HK-2 (cell line): Measurements from ENCODE around the gene PBX1.
A peak's percentile ranks its signal among the peaks of the same experiment; 100 is the strongest.

Experiments used
- DNase-seq: peaks from one replicate; pipeline ENCODE4 v3.0.0-alpha.2; 2018; ENCODE audit not compliant: unreplicated experiment

The PBX1 gene

DNA sequence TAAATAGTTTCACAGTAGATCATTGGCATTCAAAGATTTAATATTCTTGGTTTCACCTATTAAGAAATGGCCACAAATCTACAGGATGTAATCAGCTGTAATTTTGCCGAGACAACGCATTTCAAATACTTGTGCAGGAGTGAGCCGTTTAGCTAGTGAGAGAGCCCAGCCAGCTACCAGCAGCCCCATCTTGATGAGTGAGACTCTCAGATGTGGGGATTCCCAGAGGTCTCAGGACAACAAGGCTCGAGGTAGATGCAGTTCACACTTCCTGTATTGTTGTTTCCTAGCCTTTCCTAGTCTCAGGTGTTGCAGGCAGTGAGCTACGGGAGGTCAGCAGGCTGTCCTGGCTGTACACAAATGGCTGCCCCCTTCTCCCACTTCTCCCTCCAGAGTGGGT, 108.6 kb downstream of the PBX1 start:
- no peak for DNase-seq

DNA sequence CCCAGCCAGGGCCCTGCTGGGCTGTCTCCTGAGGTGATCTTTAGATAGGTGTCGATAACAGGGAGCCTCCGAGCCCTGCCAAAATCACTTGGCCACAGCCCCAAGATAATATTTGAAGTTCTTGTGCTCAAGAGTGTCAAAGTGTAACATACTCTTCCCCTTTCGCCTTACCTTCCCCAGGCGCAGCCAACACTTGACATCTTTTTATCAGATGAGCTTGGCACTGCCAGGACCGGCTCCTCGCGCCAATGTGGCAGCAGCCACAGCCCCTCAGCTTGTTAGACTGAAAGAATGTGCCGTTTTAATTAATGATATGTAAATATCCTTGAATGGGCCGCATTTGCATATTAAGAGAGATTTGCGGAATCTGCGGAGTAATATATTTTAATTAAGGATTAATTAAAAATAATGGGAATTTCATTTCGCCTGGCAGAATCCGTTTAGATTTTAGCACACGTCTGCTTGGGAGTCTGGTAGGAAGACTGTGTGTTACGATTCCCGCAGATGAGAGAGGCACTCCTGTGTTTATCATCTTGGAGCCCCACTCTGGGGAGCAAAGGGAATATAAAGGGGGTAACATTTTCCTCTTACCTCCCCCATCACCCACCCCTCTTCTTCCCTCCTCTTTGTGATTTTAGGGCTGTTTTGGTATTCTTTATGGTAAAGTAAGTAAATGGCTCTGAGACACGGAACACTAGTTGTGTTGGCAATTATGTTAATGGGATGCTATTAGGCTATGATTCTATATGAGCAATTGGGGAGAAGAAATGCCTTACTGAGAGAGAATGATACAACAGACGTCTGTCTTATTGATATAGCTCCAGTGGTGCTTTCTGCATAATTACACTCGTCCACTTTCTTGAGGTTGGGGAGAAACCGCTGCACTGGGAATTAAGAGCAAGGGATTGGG, 109.8 kb downstream of the PBX1 start:
- DNase-seq: no peak

DNA sequence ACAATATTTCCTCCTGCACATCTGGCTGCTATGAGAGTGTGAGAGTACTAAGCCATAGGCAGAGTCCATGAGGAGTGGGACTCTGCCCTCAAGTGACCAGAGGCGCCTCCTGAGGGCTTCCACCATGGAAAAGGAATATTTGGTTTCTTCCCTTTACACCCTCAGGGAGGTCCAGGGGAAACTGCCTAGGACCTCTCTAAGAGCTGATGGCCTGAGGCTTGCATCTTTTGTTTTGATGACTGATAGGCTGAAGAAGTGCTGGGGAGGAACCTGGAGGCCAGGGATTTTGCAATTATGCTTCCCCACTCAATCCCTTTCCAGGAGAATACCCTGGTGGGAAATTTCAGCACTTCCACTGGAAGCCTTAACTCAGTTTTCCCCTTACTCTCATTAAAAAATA, 111.0 kb downstream of the PBX1 start:
- no peak for DNase-seq

DNA sequence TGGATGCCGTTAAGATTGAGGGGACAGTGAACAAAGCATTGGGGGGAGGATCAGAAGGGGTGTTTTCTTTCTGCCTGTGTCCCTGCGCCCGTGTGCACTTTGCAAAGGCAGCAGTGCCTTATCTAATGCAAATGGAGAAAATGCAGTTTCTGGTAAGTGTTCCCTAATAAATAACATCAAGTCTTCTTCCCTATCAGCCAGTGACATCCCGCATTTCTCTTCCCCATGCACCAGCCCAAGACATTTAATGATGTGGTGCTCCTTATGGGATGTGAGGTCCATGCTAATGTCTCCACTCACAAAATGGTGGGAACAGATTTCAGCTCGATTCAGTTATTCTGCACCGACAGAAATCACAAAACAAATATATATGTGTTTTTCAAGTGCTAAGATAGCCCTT, 111.8 kb downstream of the PBX1 start:
- no peak for DNase-seq

DNA sequence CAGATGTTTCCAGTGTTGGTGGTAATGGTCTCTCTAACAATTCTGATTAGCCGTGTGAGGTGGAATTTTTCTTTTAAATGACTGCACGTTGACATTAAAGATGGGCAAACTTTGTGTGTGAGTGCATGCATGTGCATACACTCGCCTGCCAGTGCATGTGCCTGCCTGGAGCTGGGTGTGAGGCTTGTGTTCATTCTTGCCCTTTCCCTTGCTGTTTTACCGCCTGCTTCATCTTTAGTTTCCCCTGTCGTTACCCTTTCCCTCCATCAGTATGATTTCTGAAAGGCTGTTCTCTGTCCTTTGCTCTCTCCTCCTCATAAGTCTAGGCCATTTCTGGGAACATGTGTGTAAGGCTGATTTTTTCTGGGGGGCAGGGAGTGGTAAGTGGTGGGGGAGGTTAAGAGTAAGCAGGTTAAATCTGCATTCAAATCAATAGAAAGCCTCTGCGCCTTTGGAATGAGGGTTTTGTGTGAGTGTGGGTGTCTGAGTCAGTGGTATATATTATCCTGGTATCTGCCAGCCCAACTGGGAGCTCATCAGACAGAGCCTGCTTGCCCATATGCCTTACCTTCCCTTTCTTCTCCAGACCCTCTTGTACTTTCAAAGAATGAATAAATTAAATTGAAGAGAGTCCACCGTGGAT, 112.5 kb downstream of the PBX1 start:
- DNase-seq: no peak

DNA sequence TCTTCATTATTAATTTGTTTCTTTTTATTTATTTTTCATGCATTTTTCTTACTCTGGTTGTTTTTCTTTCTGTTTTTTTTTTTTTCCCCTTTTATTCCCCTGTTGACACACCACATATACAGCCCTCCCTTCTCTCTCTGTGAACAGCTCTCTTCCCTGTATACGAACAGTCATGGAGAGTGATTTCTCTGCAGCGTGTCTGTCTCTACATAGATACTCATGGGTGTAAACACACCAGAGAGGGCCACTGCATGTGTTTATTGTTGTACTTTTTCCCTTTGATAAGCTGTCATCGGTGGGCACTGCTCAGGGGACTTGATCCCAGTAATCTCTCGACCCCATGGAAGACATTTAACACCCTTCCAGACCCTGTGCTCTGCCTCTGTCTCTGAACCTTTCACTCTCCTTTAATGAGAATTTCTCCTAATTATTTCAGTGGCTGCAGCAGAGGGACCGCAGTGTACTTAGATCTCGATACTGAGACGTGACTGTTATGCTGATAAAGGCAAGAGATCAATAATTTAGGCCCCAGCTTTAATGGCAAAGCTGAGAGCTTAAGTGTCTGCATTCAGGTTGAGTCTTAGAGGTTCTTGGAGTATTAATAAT, 113.1 kb downstream of the PBX1 start:
- DNase-seq: no peak

DNA sequence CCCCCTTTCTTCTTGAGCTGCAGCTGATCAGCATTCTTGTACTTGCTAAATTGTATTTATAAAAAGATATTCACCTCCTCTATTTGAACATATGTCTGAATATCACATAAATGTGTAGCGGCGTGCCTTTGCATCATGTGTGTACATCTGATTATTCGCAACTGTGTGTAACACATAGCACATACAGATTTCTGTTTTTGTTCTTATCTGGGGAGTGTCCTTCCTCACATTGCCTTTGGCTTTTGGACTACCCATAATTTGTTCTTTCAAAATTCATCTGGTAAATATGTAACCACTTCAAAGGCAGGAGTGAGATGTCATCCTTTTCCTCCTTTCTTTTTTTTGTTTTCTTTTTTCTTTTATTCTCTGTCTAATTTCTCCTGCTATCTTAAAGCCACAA, 113.6 kb downstream of the PBX1 start:
- DNase-seq: no peak

DNA sequence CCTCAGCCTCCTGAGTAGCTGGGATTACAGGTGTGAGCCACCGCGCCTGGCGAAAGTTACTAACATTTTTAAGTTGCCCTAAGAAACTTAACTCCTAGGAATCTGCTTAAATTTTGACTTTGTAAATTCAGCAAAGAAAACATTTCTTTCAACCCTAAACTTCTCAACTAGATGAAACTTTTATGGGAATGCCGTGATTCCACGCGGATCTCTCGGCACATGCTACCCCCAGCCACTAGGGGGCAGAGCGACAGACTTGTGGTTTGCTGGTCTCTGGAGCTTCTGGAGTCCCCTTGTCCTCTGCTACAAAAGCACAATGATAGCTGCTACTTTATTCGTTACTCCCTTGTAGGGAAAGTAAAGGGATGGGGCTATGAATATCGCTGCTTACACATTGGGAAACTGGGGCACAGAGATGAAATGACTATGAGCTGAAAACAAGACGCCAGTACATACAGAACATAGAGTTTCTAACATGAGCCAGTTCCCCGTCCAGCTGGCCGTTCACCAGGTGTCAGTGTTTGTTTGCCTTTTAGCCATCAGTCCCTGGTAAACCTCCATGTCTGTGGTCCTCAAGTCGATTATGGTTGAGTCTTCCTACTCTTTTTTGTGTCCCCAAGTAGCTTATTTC, 114.7 kb downstream of the PBX1 start:
- peak; percentile 25 for DNase-seq

DNA sequence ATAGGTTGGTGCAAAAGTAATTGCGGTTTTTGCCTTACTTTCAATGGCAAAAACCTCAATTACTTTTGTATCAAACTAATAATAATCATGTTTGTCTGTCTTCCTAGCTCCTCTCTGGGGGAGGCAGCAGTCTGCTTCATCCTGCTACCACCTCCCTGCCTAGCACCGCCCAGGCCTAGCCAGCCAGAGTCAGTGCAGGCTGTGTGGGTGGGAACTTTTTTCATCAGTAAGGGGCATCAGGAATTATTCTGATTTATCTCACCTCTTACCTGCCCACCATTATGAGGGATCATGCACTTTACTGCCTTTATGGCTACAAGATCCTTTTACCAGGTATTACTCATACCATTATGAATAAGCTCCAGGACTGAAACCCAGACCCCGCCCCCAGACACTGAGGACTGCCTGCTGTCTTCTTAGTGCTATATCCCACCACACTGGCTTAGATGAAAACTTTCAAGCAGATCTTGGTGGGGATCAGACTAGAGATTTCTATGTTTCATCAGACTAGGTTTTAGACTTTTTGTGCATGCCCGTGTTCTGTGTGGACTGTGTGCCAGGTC, 116.4 kb downstream of the PBX1 start:
- DNase-seq: no peak

DNA sequence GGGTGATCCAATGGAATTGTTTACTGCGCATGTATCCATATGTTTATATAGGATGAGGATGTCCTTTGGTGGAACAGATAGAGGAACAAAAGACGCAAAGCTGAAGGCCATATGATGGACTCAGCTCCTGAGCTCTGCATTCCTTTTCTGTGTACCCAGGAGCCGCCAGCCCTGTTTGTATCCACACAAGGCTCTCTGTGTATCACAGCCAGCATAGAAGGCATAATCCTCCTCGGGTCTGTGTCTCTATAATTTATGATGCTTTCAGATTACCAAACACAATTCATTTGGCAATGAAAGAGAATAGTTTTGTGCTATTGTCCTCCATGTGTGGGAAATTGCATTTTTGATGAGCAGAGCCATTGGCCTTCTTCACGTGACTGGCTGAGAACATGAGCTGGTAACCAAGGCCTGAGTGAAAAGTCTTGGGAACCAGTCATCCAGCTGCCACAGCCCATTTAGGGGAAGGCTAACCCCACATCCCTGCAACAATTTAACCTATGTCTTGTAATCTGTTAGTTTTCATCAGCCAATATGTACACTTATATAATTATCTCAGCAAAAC, 119.2 kb downstream of the PBX1 start:
- no peak for DNase-seq

DNA sequence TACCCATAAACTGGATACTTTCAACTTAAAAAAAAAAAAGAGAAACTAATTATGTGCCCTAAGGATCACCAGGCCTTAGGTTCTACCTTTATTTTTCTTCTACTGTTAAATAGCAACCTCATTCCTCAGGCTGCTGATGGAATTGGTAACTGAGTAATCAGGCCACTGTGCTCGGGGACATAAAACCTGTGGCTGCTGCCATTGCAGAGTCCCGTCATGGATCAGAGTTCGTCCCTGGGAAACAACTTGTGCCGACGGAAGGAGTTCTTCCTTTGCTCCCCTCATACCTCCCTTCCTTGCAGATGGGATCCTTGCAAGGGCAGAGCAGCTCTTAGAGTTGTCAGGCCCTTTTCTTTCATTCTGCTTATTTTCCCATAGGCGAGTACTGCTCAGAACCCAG, 123.6 kb downstream of the PBX1 start:
- no peak for DNase-seq

DNA sequence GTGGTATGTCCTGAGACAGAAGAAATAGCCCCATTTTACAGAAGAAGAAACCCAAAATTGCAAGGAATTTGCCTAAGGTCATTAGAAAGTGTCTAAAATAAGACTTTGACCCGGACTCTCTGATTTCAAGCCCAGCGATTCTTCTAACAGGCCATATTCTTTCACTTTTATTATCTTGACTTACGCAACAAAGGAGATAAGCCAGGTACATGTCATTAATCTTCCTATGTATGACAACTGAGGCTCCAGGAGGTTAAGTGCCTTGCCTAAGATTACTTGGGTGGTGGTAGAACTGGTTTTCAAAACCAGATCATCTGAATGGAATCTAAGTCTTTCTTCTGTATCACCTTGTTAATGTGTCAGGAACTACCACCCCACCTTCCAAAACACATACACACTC, 124.3 kb downstream of the PBX1 start:
- DNase-seq: no peak

DNA sequence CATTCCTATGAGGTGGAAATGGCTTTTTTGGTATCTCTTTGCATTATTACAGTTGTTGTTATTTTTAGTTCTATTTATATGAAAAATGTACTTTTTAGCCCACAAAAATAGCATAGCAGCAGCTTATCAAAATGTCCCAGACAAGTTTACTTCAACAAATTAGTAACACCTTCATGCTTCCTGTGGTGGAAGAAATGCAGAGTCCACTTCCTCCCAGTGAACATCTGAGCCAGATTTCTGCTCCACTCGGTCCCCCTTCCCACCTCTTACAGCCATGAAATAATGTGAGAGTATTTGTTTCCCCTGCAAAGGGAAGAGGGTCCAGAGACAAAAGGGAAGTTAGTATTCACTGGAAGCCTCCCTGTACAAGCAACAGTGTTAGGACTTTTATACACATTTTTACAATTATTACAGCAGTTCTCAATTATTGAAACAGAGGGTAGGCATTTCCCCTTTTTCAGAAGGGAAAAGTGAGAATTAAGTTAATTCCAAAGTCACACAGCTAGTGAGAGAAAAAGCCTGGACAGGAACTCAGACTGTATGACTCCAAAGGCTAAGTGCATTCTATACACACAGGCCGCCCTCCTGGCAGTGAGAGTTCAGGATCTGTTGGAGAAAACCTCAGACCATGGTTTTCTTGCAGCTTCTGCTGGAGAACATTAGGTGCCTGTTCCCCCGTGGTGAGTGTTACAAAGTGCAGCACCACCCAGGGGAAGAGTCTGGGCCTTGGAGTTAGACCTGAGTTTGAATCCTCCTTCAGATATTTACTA, 126.5 kb downstream of the PBX1 start:
- no peak for DNase-seq

DNA sequence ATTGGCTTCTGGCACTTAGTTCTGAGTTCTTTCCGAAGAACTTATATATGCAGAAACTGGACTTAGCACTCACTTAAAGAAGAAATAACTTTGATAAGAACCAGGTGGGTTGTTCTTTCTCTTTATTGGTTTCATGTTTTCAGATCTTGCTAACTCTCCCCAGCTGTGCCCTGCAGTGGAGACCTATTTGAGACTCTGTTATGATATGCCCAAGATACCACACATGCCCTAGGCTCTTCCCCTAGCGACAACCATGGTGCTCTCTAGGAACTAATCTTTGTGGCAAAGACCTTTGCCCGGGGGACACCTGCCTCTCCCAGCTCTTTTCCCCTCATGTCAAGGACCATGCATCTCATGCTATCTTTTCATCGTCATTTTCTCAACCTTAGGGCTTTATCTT, 128.8 kb downstream of the PBX1 start:
- no peak for DNase-seq

DNA sequence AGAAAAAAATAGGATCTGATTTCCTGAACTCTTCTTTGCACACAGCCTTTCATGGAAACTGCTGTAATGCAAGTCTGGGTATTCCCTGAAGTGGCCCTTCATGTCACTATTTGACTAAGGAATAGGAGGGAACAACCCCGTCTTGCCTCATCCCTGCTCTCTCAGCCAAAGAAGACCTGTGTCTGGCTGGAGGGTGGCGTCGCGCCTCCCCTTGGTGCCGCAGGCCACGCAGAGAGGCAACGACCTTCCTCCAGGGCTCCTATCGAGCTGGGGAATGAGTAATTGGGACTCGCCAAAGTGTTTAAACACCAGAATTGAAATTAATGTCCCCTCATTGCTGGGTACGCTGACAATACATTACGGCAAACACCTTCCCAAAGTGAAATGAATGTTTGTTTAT, 129.8 kb downstream of the PBX1 start:
- DNase-seq: no peak

DNA sequence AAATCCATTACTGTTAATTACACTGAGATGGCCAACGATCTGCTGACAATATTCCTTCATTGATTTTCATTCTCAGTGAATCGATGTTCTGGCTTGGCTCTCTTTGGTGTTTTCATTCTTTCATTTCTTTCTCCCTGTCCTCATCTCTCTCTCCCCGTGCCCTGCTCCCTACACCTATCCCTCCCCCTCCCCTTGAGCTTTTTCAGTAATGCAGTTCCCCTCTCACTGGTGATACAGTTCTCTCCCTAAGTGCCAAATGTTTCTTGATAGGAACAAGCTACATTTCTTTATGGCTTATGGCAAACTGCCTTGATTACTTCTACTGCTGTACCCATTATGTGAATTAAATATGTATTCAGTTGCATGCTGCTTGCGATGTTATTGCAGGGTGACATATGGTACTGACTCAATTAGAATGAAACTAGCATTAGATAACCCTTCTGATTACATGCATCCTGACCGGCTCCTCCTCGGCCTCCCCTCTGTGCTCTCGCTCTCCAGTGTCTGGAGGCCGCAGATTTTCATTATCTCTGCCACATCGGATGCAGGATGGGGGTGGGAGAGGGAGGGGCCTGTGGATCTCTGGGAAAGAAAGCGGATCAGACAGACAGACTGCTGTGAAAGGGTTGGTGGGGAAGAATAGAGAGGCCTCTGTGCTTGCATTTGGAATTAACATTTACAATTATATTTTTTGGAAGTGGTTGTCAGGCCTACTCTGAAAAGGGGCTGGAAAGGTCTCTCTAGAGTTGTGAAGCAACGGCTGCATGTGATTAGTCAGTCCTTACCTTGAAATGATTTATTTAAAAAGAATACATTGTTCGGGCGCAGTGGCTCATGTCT, 130.9 kb downstream of the PBX1 start:
- no peak for DNase-seq

DNA sequence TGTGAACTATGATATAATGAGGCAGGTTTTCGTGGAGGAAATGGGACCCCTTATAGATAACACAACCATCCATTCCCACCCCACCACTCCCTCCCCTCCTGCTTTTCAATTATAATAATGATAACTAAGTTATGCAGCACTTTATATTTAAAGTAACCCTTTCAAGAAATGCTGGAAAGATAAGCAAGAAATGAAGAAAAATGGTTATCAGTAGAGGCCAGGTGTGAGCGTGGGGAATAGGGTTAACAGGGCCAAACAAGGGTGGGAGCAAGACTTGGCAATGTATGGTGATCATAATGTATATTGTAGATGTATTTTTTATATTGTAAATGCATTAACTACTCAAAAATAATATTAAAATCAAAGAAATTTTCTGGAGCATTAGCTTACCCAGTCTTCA, 133.4 kb downstream of the PBX1 start:
- no peak for DNase-seq

DNA sequence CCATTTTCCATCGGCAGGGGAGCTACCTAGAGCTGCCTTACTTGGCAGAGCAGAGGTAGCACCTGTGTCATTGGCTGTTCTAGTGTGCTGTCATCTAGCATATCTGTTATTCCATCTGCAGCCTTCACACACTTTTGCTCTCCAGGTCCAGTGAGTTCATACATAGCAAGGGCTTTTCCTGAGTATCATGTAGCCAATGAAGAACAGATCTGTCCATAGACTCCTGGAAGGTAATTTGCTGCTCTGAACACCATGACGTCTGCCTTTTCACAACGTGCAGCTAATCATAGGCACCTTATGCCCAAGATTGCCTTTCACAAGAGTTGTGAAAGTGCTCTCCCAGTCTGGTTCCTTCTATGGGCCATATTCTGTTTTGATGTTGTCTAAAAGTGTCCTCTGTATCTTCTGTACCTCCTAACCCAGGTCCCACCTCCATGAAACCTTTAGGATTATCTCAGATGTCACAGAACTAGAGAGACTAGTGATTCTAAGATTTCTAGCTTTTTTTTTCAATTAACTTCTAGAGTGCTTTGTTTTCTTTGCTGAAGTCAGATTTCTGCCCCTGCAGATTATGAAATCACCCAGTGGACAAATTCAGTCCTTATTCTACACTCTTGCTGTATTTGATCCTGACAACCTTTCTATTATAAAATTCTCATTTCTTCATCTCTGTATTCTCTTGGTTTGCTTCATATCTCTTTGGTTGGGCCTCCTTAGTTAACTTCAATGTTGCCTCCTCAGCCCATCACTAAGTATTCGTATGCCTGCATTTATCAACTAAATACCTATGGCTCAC, 134.8 kb downstream of the PBX1 start:
- DNase-seq: no peak

DNA sequence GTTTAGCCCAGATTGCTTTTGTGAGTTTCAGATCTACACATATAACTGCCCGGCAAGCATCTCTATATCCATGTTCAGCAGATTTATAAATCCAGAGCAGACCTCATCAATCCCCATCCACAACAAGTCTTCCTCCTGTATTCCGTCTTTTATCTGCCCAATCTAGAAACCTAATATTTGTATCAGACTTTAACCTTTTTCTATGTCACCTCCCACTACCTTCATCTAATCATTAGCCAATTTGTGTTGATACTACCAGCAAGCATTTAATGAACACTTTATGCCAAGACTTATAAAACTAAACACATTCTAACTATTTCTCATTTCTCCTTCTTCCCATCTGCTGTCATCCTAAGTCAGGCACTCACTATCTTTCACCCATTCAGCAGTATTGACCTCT, 135.5 kb downstream of the PBX1 start:
- no peak for DNase-seq
